Amygdala (tissue), 56 donors: ENCODE data around the gene TUBA4B.
A peak's percentile ranks its signal among the peaks of the same experiment; 100 is the strongest.

Experiments used
- DNase-seq, 56 donors: peaks; one replicate each; lab custom pipeline; 2025; lab: John Stamatoyannopoulos, UW

The TUBA4B gene

DNA sequence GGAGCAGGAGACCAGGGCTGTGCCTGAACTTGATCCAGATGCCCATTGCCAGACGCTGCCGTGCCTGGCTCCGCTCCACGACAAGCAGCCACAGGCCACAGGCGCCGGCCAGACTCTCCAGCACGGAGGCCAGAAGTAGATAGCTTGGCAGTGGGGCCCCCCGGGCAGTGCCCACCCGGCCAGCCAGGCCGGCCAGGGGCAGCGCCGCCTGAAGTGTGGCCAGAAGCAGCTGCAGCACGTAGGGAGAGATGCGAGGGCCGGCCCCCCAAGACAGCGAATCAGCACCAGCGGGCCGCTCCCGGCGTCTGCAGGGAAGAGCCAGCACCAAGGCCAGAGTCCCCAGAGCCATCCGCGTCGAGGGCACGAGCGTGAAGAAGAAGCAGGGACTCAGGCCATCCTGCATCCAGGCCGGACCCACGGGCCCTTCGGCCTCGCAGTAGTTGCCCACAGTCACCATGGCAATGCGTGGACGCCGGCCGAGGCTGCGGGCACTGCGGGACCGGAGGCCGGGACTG, 34.8 kb upstream of the TUBA4B start:
- peak in 49 of 56 donors; percentile 26 to 87 (median 67) for DNase-seq

DNA sequence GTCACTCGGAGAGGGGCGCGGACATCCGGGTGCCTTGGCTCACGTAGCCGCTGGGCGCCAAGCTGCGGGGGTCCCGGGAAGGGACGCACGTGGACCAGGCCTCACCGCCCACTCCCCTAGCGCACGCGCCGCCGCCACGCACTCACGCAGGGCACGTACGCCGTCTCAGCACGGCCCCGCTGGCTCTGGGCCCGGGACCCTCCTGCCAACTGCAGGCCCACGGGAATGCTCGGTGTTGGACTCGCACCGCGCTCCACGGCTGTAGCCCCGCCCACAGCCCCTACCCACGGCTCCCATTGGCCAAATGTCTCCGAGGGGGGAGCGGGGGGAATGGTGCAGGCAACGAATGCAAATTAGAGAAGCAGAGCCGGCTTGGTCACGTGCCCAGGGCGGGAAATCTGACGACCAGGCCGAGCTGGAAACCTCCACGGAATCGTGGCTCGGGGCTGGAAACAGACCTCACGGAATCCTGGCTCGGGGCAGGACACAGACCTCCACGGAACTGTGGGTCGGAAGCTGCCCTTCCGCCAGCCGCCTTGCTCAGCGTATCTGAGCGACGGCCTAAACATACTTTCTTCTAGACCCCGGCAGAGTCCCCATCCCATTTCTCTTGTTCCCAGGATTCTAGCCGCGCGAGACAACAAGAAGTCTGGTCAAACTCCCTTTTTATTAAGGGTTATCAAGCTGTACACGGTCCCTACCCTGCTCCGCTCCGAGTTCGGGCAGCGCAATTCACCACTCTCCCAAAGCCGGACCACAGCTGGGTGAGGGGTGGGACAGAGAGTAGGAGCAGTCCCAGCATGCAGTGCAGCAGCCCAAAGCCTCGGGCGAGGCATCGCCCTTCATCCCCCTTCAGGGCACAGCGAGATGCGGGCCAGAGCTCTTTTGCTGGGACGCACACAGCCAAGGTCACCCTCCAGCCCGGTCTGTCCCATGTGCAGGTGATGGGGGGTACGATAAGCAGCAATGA, 34.0 kb upstream of the TUBA4B start, which contains the start of gene ABCB6:
ABCB6 (minus strand) TSS at position 227 of the 970 bp plus-strand sequence. CDS start 285 bp downstream, outside the sequence.
- peak; percentile 24 to 99 (median 94) for DNase-seq

DNA sequence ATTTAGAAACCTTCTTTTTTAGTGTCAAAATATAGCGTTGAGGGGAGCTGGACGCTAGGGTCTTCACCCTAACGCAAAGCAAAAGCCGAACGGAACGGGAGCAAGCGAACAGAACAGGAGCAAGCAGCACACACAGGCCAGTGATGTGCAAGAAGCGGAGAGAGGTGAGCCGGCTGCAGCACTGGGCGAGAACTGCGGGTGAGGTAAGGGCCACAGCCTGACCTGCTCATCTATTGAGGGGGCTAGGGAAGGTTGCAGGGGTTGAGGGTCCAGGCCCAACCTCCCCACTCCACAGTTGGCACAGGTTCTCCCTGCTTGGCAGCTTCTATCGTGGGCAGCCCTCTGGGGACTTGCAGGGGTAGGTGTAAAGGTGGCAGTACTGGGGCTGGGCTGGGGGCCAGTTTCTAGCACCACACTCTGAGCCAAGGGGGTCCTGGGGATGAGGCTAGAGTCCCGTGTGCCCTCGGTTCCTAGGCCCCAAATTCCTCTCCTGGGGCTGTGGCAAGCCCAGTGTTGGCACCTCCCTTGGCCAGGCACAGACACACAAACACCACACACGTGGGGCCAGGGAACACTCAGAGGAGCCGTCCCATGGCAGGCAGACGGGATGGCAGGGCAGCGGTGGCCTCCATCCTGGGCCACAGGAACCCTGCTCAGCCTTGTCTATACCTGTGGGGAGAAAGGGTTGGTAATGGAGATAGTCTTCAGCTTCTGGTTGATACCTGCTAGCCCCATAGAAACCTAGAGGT, 33.1 kb upstream of the TUBA4B start:
- no peak for DNase-seq

DNA sequence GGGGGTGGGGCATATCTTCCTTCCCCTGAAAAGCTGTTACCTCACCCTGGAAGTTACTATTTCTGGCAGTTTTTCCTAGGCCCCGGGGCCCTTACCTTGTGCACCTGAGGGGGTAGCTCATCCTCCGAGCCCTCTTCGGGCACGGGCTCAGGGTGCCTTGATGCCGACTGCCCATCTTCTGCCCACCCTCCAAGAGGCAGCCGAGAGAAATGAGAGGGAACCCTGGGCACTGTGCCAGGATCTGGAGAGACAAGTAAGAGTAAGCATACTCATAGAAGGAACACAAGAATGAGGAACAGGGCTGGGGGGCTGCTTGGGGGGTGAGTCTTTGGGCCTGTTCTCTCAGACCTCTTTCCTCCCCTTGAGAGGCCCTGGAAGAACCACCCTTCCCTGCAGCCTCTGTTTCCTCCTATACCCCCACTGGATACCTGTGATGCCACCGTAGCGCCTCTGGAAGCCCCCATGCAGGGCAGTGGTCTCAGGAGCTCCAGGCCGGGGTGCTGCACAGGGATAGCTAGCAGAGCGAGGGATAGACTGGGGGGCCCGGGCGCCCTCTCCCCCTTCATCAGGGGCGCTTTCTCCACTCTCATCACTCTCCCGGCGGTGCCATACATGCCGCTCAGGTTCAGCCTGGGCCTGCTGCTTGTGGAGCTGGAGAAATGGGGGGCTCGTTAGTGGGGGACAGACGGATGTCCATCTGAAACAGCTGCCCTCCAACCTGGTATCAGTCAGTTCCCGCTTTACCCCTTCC, 32.2 kb upstream of the TUBA4B start:
- DNase-seq: no peak

DNA sequence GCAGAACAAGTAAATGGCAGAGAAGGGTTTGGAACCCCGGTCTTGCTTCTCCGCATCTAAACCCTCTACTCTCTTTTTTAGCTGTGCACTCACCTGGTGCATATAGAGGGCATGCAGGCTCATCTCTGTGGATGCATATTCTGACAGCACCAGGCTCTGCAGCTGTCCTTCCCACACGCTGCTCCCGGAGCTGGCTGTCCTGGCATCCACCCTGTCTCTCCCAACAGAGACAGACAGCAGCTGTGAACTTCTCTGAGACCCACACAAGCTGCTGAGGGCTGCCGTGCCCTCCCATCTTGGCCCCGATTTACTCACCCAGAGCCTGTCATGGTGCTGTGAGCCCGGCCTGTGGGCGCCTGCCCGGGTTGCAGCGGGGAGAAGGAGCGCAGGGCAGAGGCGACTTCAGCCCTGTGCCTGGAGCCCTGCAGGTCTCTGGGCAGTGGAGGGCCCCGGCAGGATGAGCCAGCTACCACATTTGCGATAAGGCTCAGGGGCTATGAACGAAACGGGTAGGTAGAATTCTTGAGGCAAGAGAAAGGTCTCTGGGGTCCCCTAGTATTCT, 31.0 kb upstream of the TUBA4B start:
- DNase-seq: peak in 1 of 56 donors; percentile 2

DNA sequence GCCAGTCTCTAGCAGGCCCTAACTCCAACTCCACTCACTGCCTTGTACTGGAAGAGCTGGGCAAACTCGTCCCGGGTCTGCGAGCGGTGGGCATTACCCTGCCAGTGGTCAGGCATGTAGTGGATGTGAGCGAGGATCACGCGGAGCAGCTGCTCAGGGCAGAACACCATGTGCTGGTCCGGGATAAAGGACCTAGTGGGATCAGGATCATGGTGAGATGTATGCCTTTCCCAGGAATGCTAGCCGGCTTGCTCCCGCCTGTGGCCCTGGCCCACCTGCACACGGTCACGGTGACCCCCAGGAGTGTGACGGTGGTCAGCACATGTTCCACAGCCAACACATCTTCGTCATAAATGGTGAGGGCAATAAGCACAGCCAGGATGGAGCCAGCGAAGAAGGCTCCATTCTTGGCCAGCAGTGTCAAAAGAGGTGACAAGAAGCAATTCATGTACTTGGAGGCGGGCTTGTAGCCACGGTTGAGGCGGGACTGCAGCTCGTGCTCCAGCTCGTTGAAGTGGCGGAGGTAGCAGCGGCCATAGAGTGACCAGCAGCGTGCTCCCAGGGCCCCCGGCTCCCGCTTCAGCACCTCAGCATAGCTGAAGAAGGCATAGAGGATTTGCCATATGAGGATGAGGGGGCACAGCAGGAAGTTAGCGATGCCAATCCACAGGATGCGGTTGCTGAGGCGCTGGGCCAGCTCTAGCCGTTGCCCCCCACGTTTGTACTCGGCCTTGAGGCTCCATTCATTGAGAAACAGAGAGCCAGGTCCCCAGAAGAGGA, 29.0 kb upstream of the TUBA4B start:
- no peak for DNase-seq

DNA sequence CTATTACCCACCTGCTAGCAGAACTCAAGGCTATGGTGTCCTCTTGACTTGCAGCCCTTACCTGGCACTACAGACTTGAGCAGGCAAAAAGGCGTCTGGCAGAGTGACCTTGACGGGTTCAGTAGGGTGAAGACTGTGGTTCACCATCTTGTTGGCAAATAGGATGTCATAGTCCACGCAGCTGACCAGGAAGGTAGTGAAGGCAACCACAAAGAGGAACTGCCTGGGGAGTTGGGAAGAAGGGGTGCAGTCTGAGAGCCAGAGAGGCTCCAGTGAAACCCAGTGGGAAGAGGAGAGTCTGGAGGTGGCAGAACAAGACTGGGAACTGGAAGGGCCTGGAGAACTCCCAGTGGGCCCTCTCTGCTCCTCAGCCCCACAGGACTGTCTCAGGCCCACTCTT, 27.7 kb upstream of the TUBA4B start:
- DNase-seq: no peak

DNA sequence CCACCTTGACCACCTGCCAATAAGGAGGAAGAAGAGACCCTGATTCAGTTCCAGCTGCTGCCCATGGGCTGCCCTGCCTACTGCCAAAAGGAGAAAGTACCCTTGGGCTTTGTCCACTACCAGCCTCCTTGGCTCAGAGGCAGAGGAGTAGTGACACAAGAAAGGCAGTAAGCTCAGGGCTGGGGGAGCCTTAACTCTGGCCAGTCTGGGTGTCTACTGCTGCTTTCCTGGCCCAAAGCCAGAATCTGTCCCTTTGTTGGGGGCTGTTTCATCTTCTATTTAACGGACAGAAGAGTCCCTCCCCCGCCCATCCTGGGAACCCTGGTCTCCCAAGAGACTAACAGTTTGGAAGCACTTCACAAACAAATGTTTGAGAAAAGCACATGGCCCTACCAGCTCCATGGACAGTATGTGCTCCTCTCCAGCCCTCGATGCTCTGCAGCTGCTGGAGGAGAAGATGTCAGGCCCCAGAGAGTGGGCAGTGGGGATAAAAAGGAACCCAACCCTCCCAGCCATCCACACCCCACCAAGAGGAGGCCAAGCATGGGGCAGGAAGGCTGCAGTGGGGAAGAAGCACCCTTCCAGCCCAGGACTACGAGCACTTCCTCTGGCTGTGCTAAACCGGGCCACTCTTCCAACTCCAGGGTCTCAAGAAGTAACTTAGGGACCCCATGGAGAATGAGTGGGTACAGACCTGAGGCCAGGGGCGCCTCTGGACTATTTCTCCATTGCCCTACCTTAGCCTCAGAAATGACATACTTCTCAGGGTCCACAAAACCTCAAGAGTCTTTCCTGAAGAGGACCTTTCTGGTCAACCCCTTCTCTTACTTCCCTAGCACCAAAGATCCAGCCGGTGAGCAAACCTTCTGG, 24.8 kb upstream of the TUBA4B start:
- peak in 1 of 56 donors; percentile 45 for DNase-seq

DNA sequence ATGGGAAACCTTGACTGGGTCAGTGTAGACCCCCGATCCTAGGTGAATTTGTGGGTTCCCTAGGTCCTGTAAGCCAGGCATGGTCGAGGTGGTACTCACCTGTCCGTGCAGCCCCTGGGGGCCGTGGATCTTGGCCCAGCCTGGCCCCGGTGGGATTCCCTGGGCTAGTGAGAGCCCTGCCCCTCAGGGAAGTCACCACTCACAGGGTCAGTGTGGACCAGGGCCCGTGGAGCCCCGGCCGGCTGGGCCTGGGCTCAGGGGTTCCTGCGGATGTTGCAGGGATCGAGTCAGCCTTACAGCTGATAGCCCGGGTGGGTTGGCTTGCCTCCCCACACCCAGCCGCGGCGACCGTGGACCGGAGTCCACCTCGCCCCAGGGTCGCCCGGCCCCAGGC, 24.1 kb upstream of the TUBA4B start:
- DNase-seq: peak in 1 of 56 donors; percentile 44

DNA sequence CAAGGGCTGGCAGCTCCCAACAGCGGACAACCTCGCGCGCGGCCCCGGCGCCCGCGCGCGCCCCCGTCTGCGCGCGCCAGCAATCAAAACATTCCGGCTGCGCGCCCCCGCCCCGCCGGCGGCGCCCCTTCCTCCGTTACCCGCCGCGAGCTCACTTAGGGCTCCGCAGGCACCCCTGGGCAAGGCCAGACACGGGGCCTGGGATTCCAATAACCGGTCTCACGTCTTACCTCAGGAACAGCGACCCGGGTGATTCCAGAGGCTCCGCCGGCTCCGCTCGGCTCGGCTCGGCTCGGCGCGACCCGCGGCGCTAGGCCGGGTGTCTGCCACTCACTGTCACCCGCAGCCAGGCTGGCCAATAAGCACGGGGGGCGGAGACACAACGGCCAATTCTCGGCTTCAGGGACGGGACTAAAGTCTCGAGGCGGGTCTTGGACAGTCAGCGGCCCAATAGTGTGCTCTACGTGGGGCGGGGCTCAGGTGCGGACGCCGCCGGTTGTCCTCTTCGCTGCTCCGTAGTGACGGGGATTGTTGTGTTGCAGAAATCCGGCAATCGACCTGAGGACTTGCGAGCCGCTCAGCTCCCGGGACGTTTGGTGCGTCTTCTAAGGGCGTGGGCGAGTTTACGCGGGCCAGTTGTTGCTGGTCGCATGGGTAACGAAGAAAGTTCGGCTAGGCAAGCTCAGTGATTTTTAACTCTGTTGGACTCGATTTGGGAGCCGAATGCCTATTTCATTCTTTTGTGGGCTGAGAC, 23.6 kb upstream of the TUBA4B start, which contains the start of the genes ANKZF1 and ATG9A:
ANKZF1 (plus strand) TSS at position 502 of the 754 bp plus-strand sequence. CDS start 452 bp downstream, outside the sequence.
ATG9A (minus strand) TSS at position 332 of the 754 bp plus-strand sequence. CDS start 1,612 bp downstream, outside the sequence.
- DNase-seq: peak; percentile 53 to 99 (median 98)

DNA sequence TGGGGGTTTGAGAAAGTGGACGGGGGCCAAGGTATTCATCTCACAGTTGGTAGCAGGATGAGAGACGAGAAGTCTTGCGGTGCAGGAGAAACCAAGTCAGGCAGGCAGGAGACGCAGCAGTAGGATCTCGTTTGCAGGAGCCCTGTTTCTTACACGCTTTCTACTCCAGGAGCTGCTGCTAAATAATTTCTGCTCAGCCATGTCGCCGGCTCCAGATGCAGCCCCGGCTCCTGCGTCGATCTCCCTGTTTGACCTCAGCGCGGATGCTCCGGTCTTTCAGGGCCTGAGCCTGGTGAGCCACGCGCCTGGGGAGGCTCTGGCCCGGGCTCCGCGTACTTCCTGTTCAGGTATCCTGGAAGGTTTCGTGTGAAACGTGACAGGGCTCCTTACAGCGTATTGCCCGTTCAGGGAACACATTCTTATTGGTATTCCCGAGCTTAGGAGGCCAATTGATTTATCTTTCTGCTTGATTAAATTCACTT, 22.9 kb upstream of the TUBA4B start:
- DNase-seq: peak in 3 of 56 donors; percentile 17 to 52 (median 51)

DNA sequence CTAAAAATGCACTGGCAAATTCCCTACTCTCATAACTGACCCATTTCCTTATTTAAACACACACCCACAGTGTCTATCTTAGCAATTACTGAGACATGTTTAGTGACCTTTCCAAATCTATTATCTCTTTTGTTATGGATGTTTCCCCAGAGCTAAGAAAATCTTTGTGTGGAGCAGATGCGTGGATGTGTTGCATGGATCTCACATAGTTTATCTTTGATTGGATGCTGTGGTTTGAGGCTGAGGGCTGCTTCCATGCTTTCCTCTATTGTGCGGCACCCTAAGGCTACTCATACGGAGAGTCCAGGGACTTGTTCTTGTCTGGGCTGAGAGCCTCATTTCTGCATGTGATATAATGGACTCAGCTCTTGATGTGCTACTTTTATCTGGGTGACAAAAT, 18.7 kb upstream of the TUBA4B start:
- no peak for DNase-seq

DNA sequence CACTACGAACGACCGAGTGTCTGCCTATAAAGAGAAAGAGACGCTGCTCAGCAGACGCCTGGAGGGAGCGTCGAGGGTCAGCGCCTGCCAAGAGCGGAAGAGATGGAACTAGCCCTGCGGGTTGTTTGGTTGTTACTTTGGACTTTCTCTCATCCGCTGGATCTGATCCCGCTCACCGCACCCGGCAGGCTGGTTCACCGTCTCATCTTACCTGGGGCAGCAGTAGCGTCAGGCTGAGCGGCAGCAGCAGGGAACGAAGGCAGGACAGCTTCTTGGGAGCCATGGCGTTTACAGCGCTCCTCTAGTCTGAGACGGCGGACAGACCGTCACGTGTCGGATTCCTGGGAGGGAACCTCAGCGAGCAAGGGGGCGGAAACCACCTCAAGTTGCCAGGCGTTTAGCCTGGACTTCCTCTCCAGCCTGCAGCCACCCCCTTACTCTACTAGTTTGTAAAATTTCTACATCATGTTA, 9.7 kb upstream of the TUBA4B start:
- no peak for DNase-seq

DNA sequence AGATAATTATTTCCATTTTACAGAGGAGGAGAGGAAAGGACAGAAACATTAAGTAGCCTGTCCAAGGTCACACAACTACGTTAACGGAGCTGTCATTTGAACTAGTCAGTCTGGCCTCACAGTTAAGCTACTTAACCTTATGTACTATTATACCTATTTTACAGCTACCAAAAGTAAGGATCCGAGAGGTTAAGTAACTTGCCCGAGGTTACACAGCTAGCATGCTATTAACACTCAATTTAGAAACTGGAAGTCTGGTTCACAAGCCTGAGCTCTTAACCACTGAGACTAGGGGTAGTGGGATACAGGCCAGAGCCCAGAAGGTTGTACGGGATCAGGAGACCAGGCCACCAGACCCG, 8.3 kb upstream of the TUBA4B start:
- DNase-seq: no peak

DNA sequence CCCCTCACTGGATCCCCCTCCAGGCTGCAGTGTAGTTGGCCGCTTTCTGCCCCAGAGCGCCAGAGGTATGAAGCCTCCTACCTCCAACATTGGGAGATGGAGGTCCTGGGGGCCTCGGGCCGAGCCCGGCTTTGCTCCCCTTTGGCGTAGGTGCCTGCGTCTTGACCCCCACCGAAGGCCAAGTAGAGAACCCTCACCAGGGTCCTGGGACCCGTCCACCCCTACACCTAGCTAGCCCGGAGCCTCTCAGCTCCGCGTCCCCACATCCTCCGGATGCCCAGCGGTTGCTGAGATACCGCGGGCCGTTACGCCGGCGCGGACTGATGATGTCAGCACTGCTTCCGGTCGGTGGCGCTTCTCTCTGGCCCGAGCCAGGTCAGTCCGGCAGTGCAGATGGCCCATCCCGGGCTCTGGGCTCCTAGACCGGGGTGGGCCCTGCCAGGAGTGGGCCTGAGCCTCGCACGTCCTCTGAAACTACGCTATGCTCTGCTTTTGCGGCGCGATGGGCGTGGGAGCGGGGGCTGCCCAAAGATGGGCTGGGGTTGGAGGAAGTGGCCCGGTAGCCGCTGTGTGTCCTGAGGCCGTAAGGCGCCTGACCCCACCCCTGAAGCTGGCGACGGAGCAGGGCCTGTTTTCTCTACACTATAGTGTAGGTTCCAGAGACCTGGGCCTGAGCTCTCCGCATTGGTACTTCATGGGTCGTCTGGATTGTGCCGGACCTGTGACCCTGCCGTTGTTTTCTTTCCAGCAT, 7.7 kb upstream of the TUBA4B start, which contains the start of the genes GLB1L and STK16:
GLB1L (minus strand) TSS at position 297 of the 751 bp plus-strand sequence. CDS start 1,871 bp downstream, outside the sequence.
STK16 (plus strand) TSS at position 332 of the 751 bp plus-strand sequence. CDS start 521 bp downstream, outside the sequence.
- DNase-seq: peak; percentile 61 to 96 (median 85)

DNA sequence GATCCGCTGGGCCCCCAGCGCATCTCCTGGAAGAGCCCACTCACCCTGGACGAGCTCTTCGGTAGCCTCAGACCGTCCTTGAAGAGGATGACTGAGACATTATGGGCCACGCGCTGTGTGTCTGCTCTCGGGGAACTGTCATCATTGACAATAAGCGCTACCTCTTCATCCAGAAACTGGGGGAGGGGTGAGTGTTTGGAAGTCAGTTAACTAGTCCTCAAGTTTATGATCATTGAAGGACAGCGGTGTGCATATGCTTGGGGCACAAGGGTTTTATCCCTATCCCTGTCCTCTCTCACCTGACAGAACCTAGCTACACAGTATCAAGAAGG, 7.2 kb upstream of the TUBA4B start:
- DNase-seq: no peak
